Measurements from ENCODE around the gene IFT74.

Gene IFT74

DNA sequence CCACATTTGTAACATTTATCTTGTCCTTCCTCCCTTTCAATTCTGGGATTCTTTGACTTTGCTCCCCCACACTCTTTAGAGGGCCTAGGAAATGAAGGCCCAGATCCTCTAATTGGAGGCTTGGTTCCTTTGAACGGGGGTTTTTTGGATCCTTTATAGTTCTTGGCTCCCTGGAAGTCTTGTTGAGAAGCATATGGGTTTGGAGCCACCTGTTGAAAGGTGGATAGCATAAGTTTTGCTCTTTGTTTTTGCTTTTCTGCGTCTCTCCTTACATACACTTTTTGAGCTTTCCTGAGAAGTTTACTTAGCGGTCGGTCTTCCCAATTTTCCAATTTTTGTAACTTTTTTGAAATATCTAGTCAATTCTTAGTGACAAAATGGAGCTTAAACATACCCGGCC lies 17.8 kb downstream of the IFT74 start:
- H3K4me3 ChIP-seq (ENCODE audit: low read depth, low read length), result no peak overlapping the region

- no peak overlapping the region for H3K4me3 ChIP-seq (ENCODE audit: low read depth, low read length)
These were observed 18.7 kb downstream of the IFT74 start for GRCh38 chr9:26974927-26975326.

- H3K4me3 ChIP-seq (ENCODE audit: low read depth, low read length), result no peak overlapping the region
These were observed 19.8 kb downstream of the IFT74 start for GRCh38 chr9:26975728-26976707.

DNA sequence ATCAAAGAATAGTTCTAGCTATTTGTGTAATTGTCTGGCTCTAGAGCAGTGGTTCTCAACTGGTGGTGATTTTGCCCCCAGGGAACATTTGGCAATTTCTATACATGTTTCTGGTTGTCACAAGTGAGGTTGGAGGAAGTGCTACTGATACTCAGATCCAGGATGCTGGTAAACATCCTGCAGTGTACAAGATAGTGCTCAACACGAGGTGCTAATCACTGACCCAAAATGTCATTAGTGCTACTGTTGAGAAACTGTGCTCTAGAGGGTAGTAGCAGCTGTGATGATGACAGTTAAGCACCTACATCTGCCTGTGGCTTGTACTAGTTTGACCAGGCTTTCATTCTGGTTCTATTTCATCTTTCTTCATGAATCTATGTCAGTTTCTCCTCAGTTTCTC lies 27.1 kb downstream of the IFT74 start:
- no peak overlapping the region for H3K4me3 ChIP-seq (ENCODE audit: low read depth, low read length)

DNA sequence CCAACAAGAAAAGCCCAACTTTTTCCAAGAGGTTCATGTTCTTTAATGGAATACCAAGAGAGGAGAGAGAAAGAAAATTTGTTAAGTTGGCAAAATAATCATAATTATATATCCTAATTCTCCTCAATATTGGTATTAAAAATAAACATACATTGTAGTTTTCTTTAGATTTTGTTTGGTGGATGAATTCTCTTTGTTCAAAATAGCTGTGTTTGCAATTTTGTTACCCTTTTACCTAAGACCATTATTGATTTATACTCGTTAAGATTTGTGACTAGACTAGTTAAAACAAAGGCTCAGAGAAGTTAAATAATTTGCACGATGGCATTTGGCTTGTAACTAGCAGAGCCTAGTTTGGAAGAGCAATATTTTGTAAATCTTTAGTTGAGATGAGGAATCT lies 39.6 kb downstream of the IFT74 start:
- H3K4me3 ChIP-seq (ENCODE audit: low read depth, low read length), result no peak overlapping the region

- no peak overlapping the region for H3K4me3 ChIP-seq (ENCODE audit: low read depth, low read length)
These were observed 47.3 kb downstream of the IFT74 start for GRCh38 chr9:27003426-27004077.

GRCh38 chr9:27005491-27005890 lies 49.3 kb downstream of the IFT74 start, which contains the start of gene LRRC19:
Gene LRRC19 (minus strand): TSS chr9:27005672. CDS start chr9:26999694, 5,978 bp downstream.
- H3K4me3 ChIP-seq (ENCODE audit: low read depth, low read length), result no peak within 1 kb of the TSS

DNA sequence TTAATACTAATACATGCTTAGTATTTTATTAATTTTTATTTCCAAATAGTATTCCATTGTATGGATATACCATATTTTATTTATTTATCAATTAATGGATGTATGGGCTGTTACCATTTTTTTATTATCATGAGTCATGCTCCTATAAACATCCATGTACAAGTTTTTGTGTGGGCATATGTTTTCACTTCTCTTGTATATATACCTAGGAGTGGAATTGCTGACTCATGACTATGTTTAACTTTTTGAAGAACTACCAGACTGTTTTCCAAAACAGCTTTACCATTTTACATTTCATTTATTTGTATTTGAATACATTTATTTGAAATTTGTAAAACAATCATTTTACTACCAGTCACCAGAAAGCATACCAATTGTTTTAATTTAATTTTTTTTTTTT lies 63.4 kb downstream of the IFT74 start:
- no peak overlapping the region for H3K4me3 ChIP-seq (ENCODE audit: low read depth, low read length)

DNA sequence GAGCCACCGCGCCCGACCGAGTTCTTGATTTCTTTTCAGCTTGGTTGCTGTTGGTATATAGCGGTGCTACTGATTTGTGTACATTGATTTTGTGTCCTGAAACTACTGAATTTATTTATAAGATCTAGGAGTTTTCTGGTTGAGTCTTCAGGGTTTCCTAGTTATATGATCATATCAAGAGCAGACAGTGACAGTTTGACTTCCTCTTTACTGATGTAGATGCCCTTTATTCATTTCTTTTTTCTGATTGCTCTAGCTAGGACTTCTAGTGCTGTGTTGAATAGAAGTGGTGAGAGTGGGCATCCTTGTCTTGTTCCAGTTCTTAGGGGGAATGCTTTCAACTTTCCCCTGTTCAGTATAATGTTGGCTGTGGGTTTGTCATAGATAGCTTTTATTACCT lies 66.7 kb downstream of the IFT74 start:
- H3K4me3 ChIP-seq (ENCODE audit: low read depth, low read length), result no peak overlapping the region

GRCh38 chr9:27029186-27029585 lies 73.0 kb downstream of the IFT74 start:
- no peak overlapping the region for H3K4me3 ChIP-seq (ENCODE audit: low read depth, low read length)

DNA sequence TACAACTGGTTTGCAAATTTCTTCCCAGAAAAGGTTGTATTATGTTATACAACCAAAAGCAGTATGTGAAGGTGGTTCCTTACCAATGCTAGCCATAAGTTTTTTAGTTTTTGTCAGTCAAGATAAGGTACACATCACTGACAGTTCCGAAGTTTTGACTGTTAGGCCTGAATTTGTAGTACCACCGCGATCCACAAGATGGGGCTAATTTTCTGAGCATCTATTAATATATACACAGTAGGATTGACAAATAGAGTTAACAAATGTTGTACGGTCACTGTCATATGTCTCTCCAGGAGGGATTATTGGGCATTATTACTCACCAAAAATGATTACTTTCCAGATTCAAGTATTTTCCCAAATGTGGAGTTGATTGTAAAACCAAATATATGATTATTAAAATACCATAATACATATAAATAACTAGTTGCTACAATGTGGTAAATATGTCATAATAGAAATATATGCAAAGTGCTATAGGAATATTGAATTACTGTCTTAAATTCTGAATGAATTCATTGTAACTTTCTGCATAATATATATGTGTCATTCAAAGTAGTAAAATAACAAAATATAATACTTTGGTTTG lies 77.7 kb downstream of the IFT74 start:
- no peak overlapping the region for H3K4me3 ChIP-seq (ENCODE audit: low read depth, low read length)

DNA sequence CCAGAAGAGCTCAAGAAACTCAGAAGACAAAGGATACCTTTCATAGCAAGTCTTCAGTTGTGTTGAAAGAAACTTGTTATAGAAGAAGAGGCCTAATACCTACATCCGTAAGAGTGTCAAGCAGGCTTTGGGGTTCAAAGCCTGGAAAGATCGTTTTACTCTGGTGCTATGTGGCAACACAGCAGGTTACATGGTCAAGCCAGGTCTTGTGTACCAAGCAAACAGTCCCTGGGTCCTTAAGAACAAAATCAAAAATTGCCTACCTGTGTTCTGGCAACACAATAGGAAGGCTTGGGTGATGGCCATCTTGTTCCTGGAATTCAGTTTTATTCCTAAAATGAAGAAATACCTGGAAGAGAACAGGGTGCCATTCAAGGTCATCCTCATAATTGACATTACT lies 81.3 kb downstream of the IFT74 start:
- H3K4me3 ChIP-seq (ENCODE audit: low read depth, low read length), result no peak overlapping the region

- no peak overlapping the region for H3K4me3 ChIP-seq (ENCODE audit: low read depth, low read length)
These were observed 85.5 kb downstream of the IFT74 start for GRCh38 chr9:27041746-27042145.

GRCh38 chr9:27042476-27042875 lies 86.3 kb downstream of the IFT74 start:
- no peak overlapping the region for H3K4me3 ChIP-seq (ENCODE audit: low read depth, low read length)

DNA sequence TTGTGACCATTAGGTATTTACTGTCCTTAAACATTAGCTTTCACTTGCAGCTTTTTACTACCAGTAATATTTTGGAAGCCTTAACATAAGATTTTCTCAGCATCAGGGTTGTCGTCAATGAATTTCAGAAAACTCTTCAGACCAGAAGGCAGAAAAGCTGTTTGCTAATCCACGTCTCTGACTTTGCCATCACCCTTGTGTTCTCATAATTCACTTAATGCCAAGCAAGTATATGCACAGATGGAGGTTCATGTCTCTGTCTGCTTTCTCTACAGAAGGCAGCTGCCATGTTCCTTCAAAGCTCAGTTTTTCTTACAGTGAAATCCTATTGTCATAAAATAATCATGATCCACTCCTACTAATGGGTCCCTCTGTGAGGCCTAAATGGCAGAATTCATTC lies 87.0 kb downstream of the IFT74 start:
- H3K4me3 ChIP-seq (ENCODE audit: low read depth, low read length), result no peak overlapping the region

DNA sequence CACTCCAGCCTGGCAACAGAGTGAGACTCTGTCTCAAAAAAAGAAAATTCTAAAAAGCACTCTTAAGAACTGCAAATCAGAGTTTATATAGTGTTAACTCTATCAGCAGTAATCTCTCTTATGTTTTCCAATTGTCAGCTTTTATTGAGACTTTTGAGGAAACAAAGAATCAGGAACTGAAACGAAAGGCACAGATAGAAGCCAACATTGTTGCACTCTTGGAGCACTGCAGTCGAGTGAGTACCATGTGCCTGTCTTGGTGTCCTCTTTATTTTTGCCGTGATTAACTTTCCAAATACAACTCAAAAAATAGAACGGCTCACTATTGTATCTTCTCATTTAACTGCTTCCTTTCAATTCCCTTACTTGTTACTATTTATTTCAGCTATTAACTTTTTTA lies 90.9 kb downstream of the IFT74 start:
- no peak overlapping the region for H3K4me3 ChIP-seq (ENCODE audit: low read depth, low read length)

GRCh38 chr9:27053369-27054022 lies 97.3 kb downstream of the IFT74 start:
- H3K4me3 ChIP-seq (ENCODE audit: low read depth, low read length), result no peak overlapping the region

GRCh38 chr9:27054125-27054524 lies 97.9 kb downstream of the IFT74 start:
- H3K4me3 ChIP-seq (ENCODE audit: low read depth, low read length), result no peak overlapping the region

DNA sequence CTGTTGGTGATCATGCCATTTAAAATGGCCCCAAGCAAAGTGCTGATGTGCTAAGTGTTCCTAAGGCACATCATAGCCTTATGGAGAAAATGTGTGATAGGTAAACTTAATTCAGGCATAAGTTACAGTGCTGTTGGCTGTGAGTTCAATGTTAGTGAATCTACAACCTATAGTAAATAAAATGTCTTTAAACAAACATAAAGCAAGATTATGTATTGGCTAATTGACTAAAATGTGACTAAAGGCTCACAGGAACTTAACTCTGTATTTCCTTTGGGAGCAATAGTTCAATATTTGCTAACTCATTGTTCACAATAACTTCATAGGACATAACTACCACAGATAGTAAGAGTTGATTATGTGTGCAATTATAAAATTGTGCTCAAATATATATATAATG lies 98.6 kb downstream of the IFT74 start:
- H3K4me3 ChIP-seq (ENCODE audit: low read depth, low read length), result no peak overlapping the region

DNA sequence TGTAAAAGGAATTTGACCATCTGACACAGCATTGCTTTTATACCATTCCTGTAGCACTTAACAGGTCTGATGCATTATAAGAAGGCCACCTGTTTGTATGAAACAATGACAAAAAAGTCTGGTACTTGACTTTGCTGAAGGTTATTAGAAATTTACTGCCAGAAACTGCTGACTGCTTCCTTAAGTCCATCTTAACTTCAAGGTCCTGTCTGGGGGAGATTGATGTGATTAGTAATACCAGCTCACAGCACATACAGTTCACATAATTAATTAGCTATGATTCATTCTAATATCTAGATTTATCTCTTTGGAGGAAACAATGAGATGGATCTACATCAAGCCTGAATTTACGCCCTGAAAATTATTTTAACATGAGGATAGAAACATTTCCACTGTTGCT lies 103.2 kb downstream of the IFT74 start:
- H3K4me3 ChIP-seq (ENCODE audit: low read depth, low read length), result no peak overlapping the region

- no peak overlapping the region for H3K4me3 ChIP-seq (ENCODE audit: low read depth, low read length)
These were observed 103.7 kb downstream of the IFT74 start for GRCh38 chr9:27059907-27060306.

Measured in iPS-11a (cell line).